K562 (cell line): ENCODE data around the gene TRIM25.

Experiments
- BRD4 ChIP-seq: fragments of 200-600 bp; sonication (generic); IDR thresholded peaks from 2 replicates; pipeline ENCODE4 v1.6.1; 2017; ENCODE audit warnings: inconsistent platforms
- CTCF ChIP-seq, 3 experiments: IDR thresholded peaks in 2 of 3; conservative IDR thresholded peaks in 1 of 3; 2 replicates each; pipeline ENCODE4 v1.5.1; 2011 to 2012; ENCODE audit warnings: low read length in 3 of 3, mild to moderate bottlenecking in 3 of 3, control low read depth in 2 of 3, improper control_type of control experiment in 1 of 3, inconsistent platforms in 1 of 3, low read depth in 1 of 3, mixed read lengths in 1 of 3, moderate library complexity in 1 of 3; ENCODE audit not compliant: insufficient read depth in 2 of 3
- HNRNPUL1 ChIP-seq: fragments of 200-400 bp; formaldehyde crosslinking; IDR thresholded peaks from 2 replicates; pipeline ENCODE4 v1.6.1; 2017; ENCODE audit warnings: low read length
- KDM1A ChIP-seq, 2 experiments: fragments of 450-650 bp; IDR thresholded peaks; 2 replicates each; pipeline ENCODE4 v1.6.1; 2016; ENCODE audit warnings: mild to moderate bottlenecking in 2 of 2
- MEF2D ChIP-seq: conservative IDR thresholded peaks from 2 replicates; pipeline ENCODE4 v1.6.1; 2016; ENCODE audit warnings: low read depth, missing genetic modification characterization, missing compliant biosample characterization
- MTA2 ChIP-seq: fragments of 450-650 bp; IDR thresholded peaks from 2 replicates; pipeline ENCODE4 v1.6.1; 2016; ENCODE audit warnings: low read depth
- NR4A1 ChIP-seq, 2 experiments: fragments of 250-450 bp in 1 of 2; fragments of 450-650 bp in 1 of 2; sonication (Bioruptor Pico) in 1 of 2; IDR thresholded peaks; 2 replicates each; pipeline versions ENCODE4 v1.4.0 to v1.6.1; 2016 to 2020; ENCODE audit warnings: mild to moderate bottlenecking in 2 of 2, missing compliant biosample characterization in 1 of 2, missing genetic modification characterization in 1 of 2, moderate library complexity in 1 of 2
- POLR2A ChIP-seq: fragments of 450-650 bp; conservative IDR thresholded peaks from 2 replicates; pipeline ENCODE4 v1.6.1; 2016
- SNIP1 ChIP-seq: fragments of 450-650 bp; IDR thresholded peaks from 2 replicates; pipeline ENCODE4 v1.7.1; 2017; ENCODE audit warnings: low read depth, mild to moderate bottlenecking
- USF2 ChIP-seq: sonication (generic); formaldehyde crosslinking; IDR thresholded peaks from 2 replicates; pipeline ENCODE4 v1.5.0; 2020; ENCODE audit warnings: missing genetic modification reagents
- TF ChIP-seq, protein P1 (sequence below), 2 experiments: fragments of 250-450 bp in 1 of 2; fragments of 450-650 bp in 1 of 2; sonication (Bioruptor Pico) in 1 of 2; IDR thresholded peaks; 2 replicates each; pipeline versions ENCODE4 v1.6.1 to v1.8.0; 2016 to 2021; ENCODE audit warnings: mild to moderate bottlenecking in 2 of 2, moderate library complexity in 2 of 2, missing compliant biosample characterization in 1 of 2, missing genetic modification characterization in 1 of 2
- TF ChIP-seq, protein P2 (sequence below): fragments of 250-450 bp; sonication (Bioruptor Pico); IDR thresholded peaks from 2 replicates; pipeline ENCODE4 v1.5.0; 2020; ENCODE audit warnings: mild to moderate bottlenecking, borderline replicate concordance

- TF ChIP-seq, protein P1, sequence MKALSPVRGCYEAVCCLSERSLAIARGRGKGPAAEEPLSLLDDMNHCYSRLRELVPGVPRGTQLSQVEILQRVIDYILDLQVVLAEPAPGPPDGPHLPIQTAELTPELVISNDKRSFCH (CRISPR knock-in tag; IDR thresholded peaks at IDR 0.05) = no peak
- TF ChIP-seq, protein P1 (tag; IDR thresholded peaks at IDR 0.05) = no peak
- TF ChIP-seq SNIP1 (no peak), KDM1A (IDR thresholded peaks at IDR 0.05) (no peak), HNRNPUL1 (no peak), NR4A1 (CRISPR knock-in tag; IDR thresholded peaks at IDR 0.05) (no peak), NR4A1 (tag; IDR thresholded peaks at IDR 0.05) (no peak), USF2 (no peak), BRD4 (no peak), POLR2A (no peak), MEF2D (no peak), CTCF (IDR thresholded peaks at IDR 0.05 in 2 of 3, conservative IDR thresholded peaks at IDR 0.05 in 1 of 3; ENCODE audit: insufficient read depth in 2 of 3, low read depth in 1 of 3, low read length in 3 of 3) (no peak), MTA2 (no peak)
- TF ChIP-seq, protein P2, sequence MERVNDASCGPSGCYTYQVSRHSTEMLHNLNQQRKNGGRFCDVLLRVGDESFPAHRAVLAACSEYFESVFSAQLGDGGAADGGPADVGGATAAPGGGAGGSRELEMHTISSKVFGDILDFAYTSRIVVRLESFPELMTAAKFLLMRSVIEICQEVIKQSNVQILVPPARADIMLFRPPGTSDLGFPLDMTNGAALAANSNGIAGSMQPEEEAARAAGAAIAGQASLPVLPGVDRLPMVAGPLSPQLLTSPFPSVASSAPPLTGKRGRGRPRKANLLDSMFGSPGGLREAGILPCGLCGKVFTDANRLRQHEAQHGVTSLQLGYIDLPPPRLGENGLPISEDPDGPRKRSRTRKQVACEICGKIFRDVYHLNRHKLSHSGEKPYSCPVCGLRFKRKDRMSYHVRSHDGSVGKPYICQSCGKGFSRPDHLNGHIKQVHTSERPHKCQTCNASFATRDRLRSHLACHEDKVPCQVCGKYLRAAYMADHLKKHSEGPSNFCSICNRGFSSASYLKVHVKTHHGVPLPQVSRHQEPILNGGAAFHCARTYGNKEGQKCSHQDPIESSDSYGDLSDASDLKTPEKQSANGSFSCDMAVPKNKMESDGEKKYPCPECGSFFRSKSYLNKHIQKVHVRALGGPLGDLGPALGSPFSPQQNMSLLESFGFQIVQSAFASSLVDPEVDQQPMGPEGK = no peak
Measured at GRCh38 chr17:56919717-56920116, 5.9 kb upstream of the TRIM25 start.
